Measurements from ENCODE around the gene SNRPB2.

Gene SNRPB2

GRCh38 chr20:16729565-16730460, at the start of gene SNRPB2:
TSS of gene SNRPB2 (plus strand) at chr20:16730026. CDS start at chr20:16731703, 1,677 bp downstream.
- peak; percentile 99 for DNase-seq (ENCODE audit: low spot score)

GRCh38 chr20:16684416-16684815, 45.4 kb upstream of the SNRPB2 start:
- DNase-seq (ENCODE audit: low spot score): no peak

- DNase-seq (ENCODE audit: low spot score): no peak
Observed at GRCh38 chr20:16689906-16690305, 39.9 kb upstream of the SNRPB2 start.

GRCh38 chr20:16691381-16691780, 38.4 kb upstream of the SNRPB2 start:
- peak; percentile 79 for DNase-seq (ENCODE audit: low spot score)

GRCh38 chr20:16692009-16692408, 37.8 kb upstream of the SNRPB2 start:
- DNase-seq (ENCODE audit: low spot score): no peak

- DNase-seq (ENCODE audit: low spot score): no peak
Observed at GRCh38 chr20:16692442-16692841, 37.4 kb upstream of the SNRPB2 start.

GRCh38 chr20:16693278-16693677, 36.5 kb upstream of the SNRPB2 start:
- no peak for DNase-seq (ENCODE audit: low spot score)

- no peak for DNase-seq (ENCODE audit: low spot score)
Observed at GRCh38 chr20:16694161-16694560, 35.7 kb upstream of the SNRPB2 start.

- DNase-seq (ENCODE audit: low spot score): no peak
Observed at GRCh38 chr20:16695628-16696027, 34.2 kb upstream of the SNRPB2 start.

- no peak for DNase-seq (ENCODE audit: low spot score)
Observed at GRCh38 chr20:16699293-16699692, 30.5 kb upstream of the SNRPB2 start.

- DNase-seq (ENCODE audit: low spot score): peak; percentile 50
Observed at GRCh38 chr20:16701296-16701695, 28.5 kb upstream of the SNRPB2 start.

GRCh38 chr20:16703570-16703969, 26.3 kb upstream of the SNRPB2 start:
- no peak for DNase-seq (ENCODE audit: low spot score)

- no peak for DNase-seq (ENCODE audit: low spot score)
Observed at GRCh38 chr20:16707674-16708073, 22.2 kb upstream of the SNRPB2 start.

GRCh38 chr20:16708602-16709001, 21.2 kb upstream of the SNRPB2 start:
- DNase-seq (ENCODE audit: low spot score): peak; percentile 76

GRCh38 chr20:16709017-16709416, 20.8 kb upstream of the SNRPB2 start:
- DNase-seq (ENCODE audit: low spot score): peak; percentile 58

GRCh38 chr20:16710781-16711180, 19.0 kb upstream of the SNRPB2 start:
- DNase-seq (ENCODE audit: low spot score): no peak

- no peak for DNase-seq (ENCODE audit: low spot score)
Observed at GRCh38 chr20:16711661-16712258, 18.1 kb upstream of the SNRPB2 start.

GRCh38 chr20:16712511-16712947, 17.3 kb upstream of the SNRPB2 start:
- DNase-seq (ENCODE audit: low spot score): peak; percentile 97

GRCh38 chr20:16713066-16713465, 16.8 kb upstream of the SNRPB2 start:
- DNase-seq (ENCODE audit: low spot score): no peak

- no peak for DNase-seq (ENCODE audit: low spot score)
Observed at GRCh38 chr20:16714242-16714641, 15.6 kb upstream of the SNRPB2 start.

GRCh38 chr20:16714751-16715150, 15.1 kb upstream of the SNRPB2 start:
- no peak for DNase-seq (ENCODE audit: low spot score)

- DNase-seq (ENCODE audit: low spot score): no peak
Observed at GRCh38 chr20:16719421-16719820, 10.4 kb upstream of the SNRPB2 start.

GRCh38 chr20:16729080-16729479, 746 bp upstream of the SNRPB2 start:
- no peak for DNase-seq (ENCODE audit: low spot score)

All from COLO829 (cell line).